GM12874 (cell line): Measurements from ENCODE around the gene ADGRB2.

Experiments used
- CTCF ChIP-seq: IDR thresholded peaks from 2 replicates; pipeline ENCODE4 v1.5.1; 2011; ENCODE audit warnings: low read depth, mild to moderate bottlenecking, control low read depth, low read length, moderate library complexity; ENCODE audit not compliant: insufficient read depth

The ADGRB2 gene

GRCh38 chr1:31771891-31772668 lies 7.9 kb upstream of the ADGRB2 start:
- no peak for TF ChIP-seq CTCF

- TF ChIP-seq CTCF, result no peak
These were observed 5.7 kb upstream of the ADGRB2 start for GRCh38 chr1:31769720-31770390.

GRCh38 chr1:31768939-31769704 lies 5.0 kb upstream of the ADGRB2 start:
- no peak for TF ChIP-seq CTCF

GRCh38 chr1:31768407-31768907 lies 4.3 kb upstream of the ADGRB2 start:
- TF ChIP-seq CTCF, result no peak

- no peak for TF ChIP-seq CTCF
These were observed 3.1 kb upstream of the ADGRB2 start for GRCh38 chr1:31767225-31767624.

GRCh38 chr1:31765516-31765915 lies 1.4 kb upstream of the ADGRB2 start:
- TF ChIP-seq CTCF, result no peak

GRCh38 chr1:31765041-31765467 lies 914 bp upstream of the ADGRB2 start:
- TF ChIP-seq CTCF, result peak; percentile 40; the same call in 1 of the 2 replicates
